ENCODE results near the gene ATP4A. TPM values are rescaled to one million over a fixed set of nuclear protein-coding genes. Genes with fewer than 3 reads are reported as not detected.

ATP4A gene
- total RNA-seq, 2 experiments from 2014 or later, result not detected

- ATAC-seq (ENCODE audit: low read depth), result no peak
- Mint-ChIP-seq H3K36me3 (no peaks in the 10 kb centered on the region), H3K27ac (no peak overlapping the region), H3K27me3 (peaks cover 36% of the 10 kb centered on the region), H3K4me1 (peaks cover 6% of the 10 kb centered on the region), H3K9me3 (no peaks in the 10 kb centered on the region), H3K4me3 (no peak overlapping the region)
- POLR2A ChIA-PET, result no interaction called here
- DNase-seq, result no peak
Measured at GRCh38 chr19:35560271-35560670, 3.2 kb downstream of the ATP4A start.

GRCh38 chr19:35559781-35560180 is 3.7 kb downstream of the ATP4A start:
- peaks cover 6% of the 10 kb centered on the region for H3K4me1 Mint-ChIP-seq
- H3K9me3 Mint-ChIP-seq, result no peaks in the 10 kb centered on the region
- ATAC-seq (ENCODE audit: low read depth), result no peak
- no peaks in the 10 kb centered on the region for H3K36me3 Mint-ChIP-seq
- no peak overlapping the region for H3K4me3 Mint-ChIP-seq
- no peak for DNase-seq
- H3K27ac Mint-ChIP-seq, result no peak overlapping the region
- POLR2A ChIA-PET, result interaction anchor here (0.5 kb wide), 1 partner anchor 258 kb away, joined by 3 read pairs; no protein-coding TSS in a partner anchor
- H3K27me3 Mint-ChIP-seq, result peaks cover 36% of the 10 kb centered on the region

GRCh38 chr19:35559281-35559659 is 4.2 kb downstream of the ATP4A start:
- no peak overlapping the region for H3K27ac Mint-ChIP-seq
- POLR2A ChIA-PET, result interaction anchor here (0.5 kb wide), 1 partner anchor 259 kb away, joined by 3 read pairs; no protein-coding TSS in a partner anchor
- H3K4me3 Mint-ChIP-seq, result no peak overlapping the region
- DNase-seq (no peak), ATAC-seq (ENCODE audit: low read depth) (no peak)
- no peaks in the 10 kb centered on the region for H3K9me3 Mint-ChIP-seq
- H3K27me3 Mint-ChIP-seq, result peaks cover 36% of the 10 kb centered on the region
- H3K36me3 Mint-ChIP-seq, result no peaks in the 10 kb centered on the region
- H3K4me1 Mint-ChIP-seq, result peaks cover 6% of the 10 kb centered on the region

DNA sequence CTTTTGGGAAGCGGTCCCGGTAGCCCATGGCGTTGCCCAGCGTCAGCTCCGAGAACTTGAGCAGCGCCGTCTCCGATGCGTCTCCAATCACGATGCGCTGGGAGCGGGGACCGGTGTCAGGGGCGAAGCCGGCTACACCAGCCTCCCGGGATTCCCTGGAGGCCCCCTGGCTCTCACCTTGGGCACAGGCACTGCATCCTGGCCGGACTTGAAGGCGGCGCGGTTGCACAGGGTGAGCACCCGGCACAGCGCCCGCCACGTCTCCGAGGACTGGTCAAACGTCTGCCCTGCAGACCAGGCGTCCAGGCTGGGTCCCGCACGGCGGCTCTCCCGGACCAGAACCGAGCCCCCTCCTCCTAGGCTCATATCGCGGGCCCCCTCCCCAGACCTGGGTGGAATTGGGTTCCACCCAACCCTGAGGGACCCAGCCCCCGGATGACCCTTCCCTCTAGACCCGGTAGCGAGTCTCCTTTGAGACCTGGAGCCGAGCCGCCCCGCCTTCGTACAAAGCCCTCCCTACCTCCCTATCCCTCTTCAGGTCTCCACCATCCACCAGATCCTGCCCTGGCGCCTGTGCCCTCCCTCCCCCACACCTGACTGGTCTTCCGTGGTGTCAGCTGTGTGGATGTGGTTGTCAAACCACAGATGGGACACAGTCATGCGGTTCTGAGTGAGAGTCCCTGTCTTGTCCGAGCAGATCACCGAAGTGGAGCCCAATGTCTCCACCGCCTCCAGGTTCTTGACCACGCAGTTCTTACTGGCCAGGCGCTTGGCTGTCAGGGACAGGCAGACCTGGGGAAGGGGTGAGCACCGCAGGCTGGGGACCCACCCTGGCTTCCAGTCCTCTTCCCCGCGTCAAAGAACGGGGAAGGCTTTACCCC is 4.8 kb downstream of the ATP4A start:
- Mint-ChIP-seq H3K27me3 (peaks cover 36% of the 10 kb centered on the region), H3K36me3 (no peaks in the 10 kb centered on the region), H3K4me1 (peaks cover 6% of the 10 kb centered on the region), H3K27ac (no peak overlapping the region), H3K9me3 (no peaks in the 10 kb centered on the region), H3K4me3 (no peak overlapping the region)
- no peak for DNase-seq
- no peak for ATAC-seq (ENCODE audit: low read depth)
- POLR2A ChIA-PET, result interaction anchor here (1.2 kb wide), 1 partner anchor 25 kb away, joined by 3 read pairs; no protein-coding TSS in a partner anchor

DNA sequence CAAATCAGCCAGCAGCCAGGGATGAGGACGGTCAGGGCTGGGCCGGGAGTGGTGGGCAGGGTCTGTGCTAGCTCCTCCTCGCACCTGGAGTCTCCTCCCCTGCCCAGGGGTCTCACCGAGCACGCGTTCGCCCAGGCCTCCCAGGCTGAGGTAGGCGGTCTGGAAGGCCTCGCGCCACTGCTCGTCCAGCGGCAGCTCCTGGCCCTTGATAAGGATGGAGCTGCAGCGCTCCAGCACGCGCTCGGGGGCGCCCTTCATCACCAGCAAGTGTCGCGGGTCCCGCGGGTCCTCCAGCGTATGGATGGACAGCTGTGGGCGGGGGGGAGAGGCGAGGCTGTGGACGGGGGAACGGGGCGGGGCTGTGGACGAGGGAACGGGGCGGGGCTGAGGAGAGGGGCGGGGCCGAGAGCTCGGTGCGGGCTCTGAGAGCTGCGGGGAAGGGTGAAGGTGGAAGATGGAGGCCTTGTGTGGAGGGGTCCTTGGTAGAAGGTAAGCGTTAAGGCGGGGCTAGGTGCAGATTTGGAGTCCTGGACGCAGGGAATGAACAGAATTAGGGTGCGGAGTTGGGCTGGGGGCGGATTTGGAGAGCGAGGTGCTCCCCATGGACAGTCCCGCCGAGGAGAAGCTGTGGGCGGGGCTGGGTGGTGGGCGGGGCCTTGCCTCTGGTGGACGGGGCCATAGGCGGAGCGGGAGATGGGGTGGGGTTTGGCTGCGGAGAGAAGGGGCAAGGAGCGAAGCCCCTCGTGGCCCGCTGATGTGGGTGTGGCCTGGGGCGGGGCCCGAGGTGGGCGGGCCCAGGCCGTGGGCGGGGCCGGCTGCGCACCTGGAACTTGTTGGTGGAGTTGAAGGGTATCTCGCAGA is 5.7 kb downstream of the ATP4A start:
- no peaks in the 10 kb centered on the region for H3K9me3 Mint-ChIP-seq
- H3K27ac Mint-ChIP-seq, result no peak overlapping the region
- peak; percentile 59 for ATAC-seq (ENCODE audit: low read depth)
- H3K4me1 Mint-ChIP-seq, result peaks cover 6% of the 10 kb centered on the region
- H3K27me3 Mint-ChIP-seq, result peaks cover 36% of the 10 kb centered on the region
- no peaks in the 10 kb centered on the region for H3K36me3 Mint-ChIP-seq
- POLR2A ChIA-PET, result interaction anchor here (1.2 kb wide), 1 partner anchor 24 kb away, joined by 3 read pairs; no protein-coding TSS in a partner anchor
- H3K4me3 Mint-ChIP-seq, result peak overlapping the region; percentile 84
- peak; percentile 70 for DNase-seq

DNA sequence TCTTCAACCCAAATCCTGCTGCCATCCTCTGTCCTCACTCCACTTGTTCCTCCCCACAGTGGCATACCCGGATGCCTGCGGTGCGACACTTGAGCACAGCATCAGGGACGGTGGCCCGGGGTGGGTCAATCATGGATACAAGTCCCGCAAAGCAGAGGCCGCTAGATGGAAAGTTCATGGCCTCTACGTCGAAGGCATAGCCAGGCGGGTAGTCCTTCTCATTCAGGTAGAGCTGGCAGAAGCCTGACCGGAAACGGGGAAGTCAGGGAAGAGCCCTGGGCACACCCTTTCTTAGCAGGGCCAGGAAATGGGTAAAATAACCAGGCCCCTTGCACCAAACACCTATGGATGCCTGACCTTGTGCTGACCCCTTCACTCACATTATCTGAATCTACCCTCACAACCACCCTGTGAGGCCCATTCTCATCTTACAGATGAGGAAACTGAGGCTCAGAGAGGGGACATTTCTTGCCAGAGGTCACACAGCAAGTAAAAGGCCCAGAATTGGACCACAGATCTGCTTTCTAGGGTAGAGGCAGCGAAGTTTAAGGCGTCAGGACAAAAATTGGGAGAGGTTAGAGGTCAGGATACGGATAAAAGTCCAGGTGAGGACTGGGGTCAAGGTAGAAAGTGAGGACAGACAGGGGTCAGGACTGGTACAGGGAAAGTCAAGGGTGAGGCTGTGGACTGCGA is 6.5 kb downstream of the ATP4A start:
- peaks cover 6% of the 10 kb centered on the region for H3K4me1 Mint-ChIP-seq
- peaks cover 33% of the 10 kb centered on the region for H3K27me3 Mint-ChIP-seq
- POLR2A ChIA-PET, result interaction anchor here (1.2 kb wide), 1 partner anchor 23 kb away, joined by 3 read pairs; no protein-coding TSS in a partner anchor
- peak; percentile 12 for DNase-seq
- no peak for ATAC-seq (ENCODE audit: low read depth)
- H3K4me3 Mint-ChIP-seq, result no peak overlapping the region
- H3K27ac Mint-ChIP-seq, result no peak overlapping the region
- no peaks in the 10 kb centered on the region for H3K9me3 Mint-ChIP-seq
- no peaks in the 10 kb centered on the region for H3K36me3 Mint-ChIP-seq

DNA sequence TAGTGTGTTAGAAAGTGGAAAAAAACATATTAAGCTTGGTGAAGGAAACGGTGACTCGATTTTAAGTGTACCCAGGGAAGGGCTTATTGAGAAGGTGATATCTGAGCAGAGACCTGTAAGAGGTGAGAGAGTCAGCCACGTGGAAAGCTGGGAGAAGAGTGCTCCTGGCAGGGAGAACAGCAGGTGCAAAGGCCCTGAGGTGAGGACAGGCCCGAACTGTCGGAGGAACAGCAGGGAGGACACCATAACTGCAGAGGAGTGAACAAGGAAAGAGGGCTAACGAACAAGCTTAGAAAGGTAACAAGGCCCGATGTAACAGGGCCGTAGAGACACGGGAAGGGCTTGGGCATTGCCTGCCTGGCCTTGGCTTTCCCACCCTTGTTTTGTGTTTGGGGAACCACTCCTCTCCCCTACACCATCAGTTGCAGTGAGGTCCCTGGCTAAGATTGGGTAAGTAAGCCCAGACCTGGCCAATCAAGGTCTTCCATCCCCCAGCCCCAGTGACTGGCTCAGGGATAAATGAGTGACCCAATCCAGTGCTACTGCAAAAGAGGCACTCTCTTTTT is 7.3 kb downstream of the ATP4A start:
- ATAC-seq (ENCODE audit: low read depth), result no peak
- H3K36me3 Mint-ChIP-seq, result no peaks in the 10 kb centered on the region
- peaks cover 28% of the 10 kb centered on the region for H3K27me3 Mint-ChIP-seq
- no peaks in the 10 kb centered on the region for H3K9me3 Mint-ChIP-seq
- no peak overlapping the region for H3K27ac Mint-ChIP-seq
- DNase-seq, result no peak
- POLR2A ChIA-PET, result interaction anchor here (0.6 kb wide), 1 partner anchor 41 kb away, joined by 5 read pairs; no protein-coding TSS in a partner anchor
- peaks cover 6% of the 10 kb centered on the region for H3K4me1 Mint-ChIP-seq
- H3K4me3 Mint-ChIP-seq, result no peak overlapping the region

GRCh38 chr19:35555301-35556005 is 8.0 kb downstream of the ATP4A start:
- no peaks in the 10 kb centered on the region for H3K36me3 Mint-ChIP-seq
- peaks cover 6% of the 10 kb centered on the region for H3K4me1 Mint-ChIP-seq
- no peak overlapping the region for H3K27ac Mint-ChIP-seq
- H3K4me3 Mint-ChIP-seq, result no peak overlapping the region
- DNase-seq (no peak), ATAC-seq (ENCODE audit: low read depth) (no peak)
- H3K27me3 Mint-ChIP-seq, result peaks cover 25% of the 10 kb centered on the region
- POLR2A ChIA-PET, result no interaction called here
- no peaks in the 10 kb centered on the region for H3K9me3 Mint-ChIP-seq

- DNase-seq, result no peak
- Mint-ChIP-seq H3K9me3 (no peaks in the 10 kb centered on the region), H3K27me3 (peaks cover 17% of the 10 kb centered on the region), H3K4me3 (no peak overlapping the region), H3K27ac (peak overlapping the region; percentile 43), H3K4me1 (peaks cover 8% of the 10 kb centered on the region), H3K36me3 (no peaks in the 10 kb centered on the region)
- POLR2A ChIA-PET, result no interaction called here
- ATAC-seq (ENCODE audit: low read depth), result no peak
Measured at GRCh38 chr19:35554076-35554475, 9.4 kb downstream of the ATP4A start.

- Mint-ChIP-seq H3K27me3 (peaks cover 12% of the 10 kb centered on the region), H3K36me3 (no peaks in the 10 kb centered on the region), H3K4me3 (no peak overlapping the region), H3K27ac (no peak overlapping the region), H3K4me1 (peaks cover 9% of the 10 kb centered on the region), H3K9me3 (no peaks in the 10 kb centered on the region)
- DNase-seq, result no peak
- no peak for ATAC-seq (ENCODE audit: low read depth)
- POLR2A ChIA-PET, result no interaction called here
Measured at GRCh38 chr19:35553385-35554000, 10.0 kb downstream of the ATP4A start.

DNA sequence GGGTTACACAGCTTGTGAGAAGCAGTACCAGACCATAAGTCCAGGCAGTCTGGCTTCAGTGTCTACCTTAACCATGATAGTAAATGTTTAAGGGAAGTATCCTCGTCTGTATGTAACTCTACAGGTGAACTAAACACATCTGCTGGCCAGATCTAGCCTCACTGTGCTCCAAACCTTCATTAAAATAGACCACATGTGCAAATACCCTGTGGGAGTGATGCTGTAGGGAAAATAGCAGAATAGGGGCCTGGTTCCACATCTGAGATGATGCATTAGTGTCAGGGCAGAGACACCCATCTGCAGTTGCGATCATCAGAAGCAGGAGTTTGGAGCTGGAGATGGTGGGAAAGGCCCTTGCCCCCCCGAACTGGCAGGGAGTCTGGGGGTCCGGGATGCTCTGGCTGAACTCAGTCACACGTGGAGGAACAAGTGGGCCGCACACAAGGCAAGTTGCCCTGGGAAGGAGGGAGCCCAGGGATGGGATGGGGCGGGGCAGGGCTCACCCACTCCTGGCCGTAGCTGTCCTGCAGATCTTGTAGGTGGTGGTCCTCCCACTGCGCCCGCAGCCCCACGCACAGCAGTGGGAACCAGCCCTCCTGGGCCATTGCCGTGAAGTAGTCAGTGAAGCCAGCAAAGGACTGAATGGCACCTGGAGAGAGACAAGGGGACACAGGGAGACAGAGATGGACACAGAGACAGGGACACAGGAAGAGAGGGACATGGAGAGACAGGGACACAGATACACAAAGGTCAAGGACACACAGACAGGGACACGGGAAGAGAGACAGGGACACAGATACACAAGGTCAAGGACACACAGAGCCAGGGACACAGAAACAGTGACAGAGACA is 10.7 kb downstream of the ATP4A start:
- no peak for DNase-seq
- ATAC-seq (ENCODE audit: low read depth), result no peak
- Mint-ChIP-seq H3K9me3 (no peaks in the 10 kb centered on the region), H3K36me3 (no peaks in the 10 kb centered on the region), H3K27me3 (peaks cover 9% of the 10 kb centered on the region), H3K4me3 (no peak overlapping the region), H3K27ac (no peak overlapping the region), H3K4me1 (peaks cover 7% of the 10 kb centered on the region)
- POLR2A ChIA-PET, result no interaction called here

All from activated naive CD8-positive, alpha-beta T cell treated with anti-CD3 and anti-CD28 coated beads, Interleukin-2, amount 10 ng/mL, durations not matched to agents 7 days and 5 days (primary cell).